Esophagus squamous epithelium (tissue), 4 donors: ENCODE data around the gene C2orf74.

Experiments
- CTCF ChIP-seq, 6 experiments: fragments of 450-650 bp in 4 of 6; fragments of 200-600 bp in 2 of 6; sonication (generic) in 2 of 6; IDR thresholded peaks; one replicate each; pipeline ENCODE4 v1.5.1; 2016 to 2019; ENCODE audit warnings: antibody characterized with exemption in 6 of 6, mild to moderate bottlenecking in 4 of 6, moderate library complexity in 4 of 6
- POLR2A ChIP-seq, 4 donors: fragments of 450-650 bp; IDR thresholded peaks; one replicate each; pipeline ENCODE4 v1.6.1; 2017; ENCODE audit warnings: antibody characterized with exemption in 4 of 4, mild to moderate bottlenecking in 4 of 4, moderate library complexity in 3 of 4

DNA sequence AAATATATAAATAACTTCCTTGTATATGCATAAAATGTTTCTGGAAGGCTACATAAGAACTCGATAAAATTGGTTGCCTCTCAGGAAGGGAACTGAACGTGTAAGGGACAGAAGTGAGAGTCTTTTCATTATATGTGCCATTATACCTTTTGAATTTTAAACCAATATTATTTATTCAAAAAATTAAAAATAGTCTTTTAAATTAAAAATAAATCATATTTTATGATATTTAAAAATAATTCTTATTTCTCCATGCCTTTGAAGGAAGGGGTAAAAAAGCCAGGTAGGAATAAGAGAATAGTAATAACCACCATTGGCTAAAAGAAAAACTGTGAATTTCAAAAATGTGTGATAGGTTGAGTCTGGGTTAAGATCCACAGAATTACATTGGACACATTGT lies 45.7 kb upstream of the C2orf74 start:
- TF ChIP-seq CTCF (IDR thresholded peaks at IDR 0.05) (no peak), POLR2A (IDR thresholded peaks at IDR 0.05) (no peak)
